HFF-Myc (cell line): Measurements from ENCODE around the gene NAA40.
"Not testable (repeated sequence)": the region's sequence is repeated elsewhere in the genome, so short reads cannot be mapped to it uniquely, and the experiment has no call there.

ENCODE experiments used
- DNase-seq: peaks from one replicate; pipeline ENCODE4 v3.0.0-alpha.2; 2011; ENCODE audit warnings: low read depth; ENCODE audit errors: extremely low read depth
- H3K4me3 ChIP-seq: replicated peaks from 2 replicates; pipeline ENCODE4 v1.5.1; 2011; ENCODE audit warnings: low read depth, mild to moderate bottlenecking, control low read depth, low read length
- TF ChIP-seq, protein P1 (sequence below): IDR thresholded peaks from 2 replicates; pipeline ENCODE4 v1.5.1; 2012; ENCODE audit warnings: mild to moderate bottlenecking, low read depth, low read length, control low read depth; ENCODE audit errors: missing control alignments

Gene NAA40

DNA sequence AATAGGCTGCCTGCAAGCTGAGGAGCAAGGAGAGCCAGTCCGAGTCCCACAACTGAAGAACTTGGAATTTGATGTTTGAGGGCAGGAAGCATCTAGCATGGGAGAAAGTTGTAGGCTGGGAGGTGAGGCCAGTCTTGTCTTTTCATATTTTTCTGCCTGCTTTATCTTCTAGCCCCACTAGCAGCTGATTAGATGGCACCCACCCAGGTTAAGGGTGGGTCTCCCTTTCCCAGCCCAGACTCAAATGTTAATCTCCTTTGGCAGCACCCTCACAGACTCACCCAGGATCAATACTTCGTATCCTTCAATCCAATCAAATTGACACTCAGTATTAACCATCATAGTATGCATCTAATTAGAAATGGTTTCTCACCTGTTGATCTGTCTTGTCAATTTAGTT is 30.7 kb downstream of the NAA40 start:
- TF ChIP-seq, protein P1, sequence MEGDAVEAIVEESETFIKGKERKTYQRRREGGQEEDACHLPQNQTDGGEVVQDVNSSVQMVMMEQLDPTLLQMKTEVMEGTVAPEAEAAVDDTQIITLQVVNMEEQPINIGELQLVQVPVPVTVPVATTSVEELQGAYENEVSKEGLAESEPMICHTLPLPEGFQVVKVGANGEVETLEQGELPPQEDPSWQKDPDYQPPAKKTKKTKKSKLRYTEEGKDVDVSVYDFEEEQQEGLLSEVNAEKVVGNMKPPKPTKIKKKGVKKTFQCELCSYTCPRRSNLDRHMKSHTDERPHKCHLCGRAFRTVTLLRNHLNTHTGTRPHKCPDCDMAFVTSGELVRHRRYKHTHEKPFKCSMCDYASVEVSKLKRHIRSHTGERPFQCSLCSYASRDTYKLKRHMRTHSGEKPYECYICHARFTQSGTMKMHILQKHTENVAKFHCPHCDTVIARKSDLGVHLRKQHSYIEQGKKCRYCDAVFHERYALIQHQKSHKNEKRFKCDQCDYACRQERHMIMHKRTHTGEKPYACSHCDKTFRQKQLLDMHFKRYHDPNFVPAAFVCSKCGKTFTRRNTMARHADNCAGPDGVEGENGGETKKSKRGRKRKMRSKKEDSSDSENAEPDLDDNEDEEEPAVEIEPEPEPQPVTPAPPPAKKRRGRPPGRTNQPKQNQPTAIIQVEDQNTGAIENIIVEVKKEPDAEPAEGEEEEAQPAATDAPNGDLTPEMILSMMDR: no peak
- no peak overlapping the region for H3K4me3 ChIP-seq
- no peak for DNase-seq

DNA sequence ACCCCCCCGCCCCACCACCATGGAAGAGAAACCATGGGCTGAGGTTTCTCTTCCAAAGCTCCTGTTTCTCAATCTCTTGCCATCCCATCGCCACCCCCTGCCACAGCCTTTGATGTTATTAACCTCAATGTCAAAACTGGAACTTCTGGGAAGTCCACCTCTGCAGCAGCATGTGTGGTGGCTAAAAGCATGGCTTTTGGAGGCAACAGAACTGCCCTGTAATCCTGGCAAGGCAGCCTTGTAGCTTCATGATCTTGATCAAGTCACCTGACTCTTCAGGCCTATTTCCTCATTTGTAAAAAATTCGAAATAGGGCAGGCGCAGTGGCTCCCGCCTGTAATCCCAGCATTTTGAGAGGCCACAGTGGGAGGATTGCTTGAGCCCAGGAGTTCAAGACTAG is 32.1 kb downstream of the NAA40 start:
- no peak overlapping the region for H3K4me3 ChIP-seq
- no peak for DNase-seq
- TF ChIP-seq, protein P1: no peak

DNA sequence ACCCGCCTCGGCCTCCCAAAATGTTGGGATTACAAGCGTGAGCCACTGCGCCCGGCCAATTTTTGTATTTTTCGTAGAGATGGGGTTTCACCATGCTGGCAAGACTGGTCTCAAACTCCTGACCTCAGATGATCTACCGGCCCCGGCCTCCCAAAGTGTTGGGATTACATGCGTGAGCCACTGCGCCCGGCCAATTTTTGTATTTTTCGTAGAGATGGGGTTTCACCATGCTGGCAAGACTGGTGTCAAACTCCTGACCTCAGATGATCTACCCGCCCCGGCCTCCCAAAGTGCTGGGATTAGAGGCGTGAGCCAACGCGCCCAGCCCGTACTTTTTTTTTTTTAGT is 35.1 kb downstream of the NAA40 start:
- H3K4me3 ChIP-seq, DNase-seq: not testable (repeated sequence)

DNA sequence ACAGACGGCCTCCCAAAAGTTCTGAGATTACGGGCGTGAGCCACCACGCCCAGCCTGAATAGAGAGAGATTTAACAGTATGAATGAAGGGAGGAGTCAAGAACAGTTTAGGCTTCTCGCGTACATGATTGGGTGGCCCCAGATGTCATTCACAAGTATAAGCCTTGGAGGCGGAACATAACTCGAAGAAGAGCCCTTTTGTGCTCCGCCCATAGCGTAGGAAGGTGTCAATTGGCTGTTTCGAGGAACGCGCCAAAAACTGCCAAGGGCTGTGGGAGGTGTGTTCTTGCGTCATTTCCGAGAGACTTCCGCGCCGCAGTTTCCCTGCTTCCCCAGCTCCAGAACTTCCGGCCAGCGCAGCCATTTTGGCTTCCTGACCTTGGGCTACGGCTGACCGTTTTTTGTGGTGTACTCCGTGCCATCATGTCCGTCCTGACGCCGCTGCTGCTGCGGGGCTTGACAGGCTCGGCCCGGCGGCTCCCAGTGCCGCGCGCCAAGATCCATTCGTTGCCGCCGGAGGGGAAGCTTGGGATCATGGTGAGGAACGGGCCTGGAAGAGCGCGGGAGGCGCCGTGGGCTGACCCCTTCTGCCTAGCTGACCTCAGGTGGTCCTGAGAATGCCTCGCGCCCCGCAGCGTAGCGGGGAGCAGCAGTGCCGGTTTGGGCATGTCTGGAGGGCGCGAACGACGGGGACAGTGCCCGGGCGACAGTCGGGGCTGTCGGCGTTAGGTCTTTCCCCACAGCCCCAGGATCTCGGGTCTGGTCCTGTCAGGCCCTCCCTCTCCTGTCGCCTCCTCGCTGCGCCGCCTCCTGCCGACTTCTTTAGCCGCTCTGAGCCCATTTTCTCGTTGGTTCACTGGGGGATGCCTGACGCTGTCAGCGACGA is 35.7 kb downstream of the NAA40 start, which contains the start of gene COX8A:
Gene COX8A (plus strand): TSS at position 362 of the 885 bp plus-strand sequence. CDS start 61 bp downstream, at position 423.
- peak within 1 kb of the TSS; percentile 73 for H3K4me3 ChIP-seq
- DNase-seq: peak; percentile 100
- TF ChIP-seq, protein P1: no peak

DNA sequence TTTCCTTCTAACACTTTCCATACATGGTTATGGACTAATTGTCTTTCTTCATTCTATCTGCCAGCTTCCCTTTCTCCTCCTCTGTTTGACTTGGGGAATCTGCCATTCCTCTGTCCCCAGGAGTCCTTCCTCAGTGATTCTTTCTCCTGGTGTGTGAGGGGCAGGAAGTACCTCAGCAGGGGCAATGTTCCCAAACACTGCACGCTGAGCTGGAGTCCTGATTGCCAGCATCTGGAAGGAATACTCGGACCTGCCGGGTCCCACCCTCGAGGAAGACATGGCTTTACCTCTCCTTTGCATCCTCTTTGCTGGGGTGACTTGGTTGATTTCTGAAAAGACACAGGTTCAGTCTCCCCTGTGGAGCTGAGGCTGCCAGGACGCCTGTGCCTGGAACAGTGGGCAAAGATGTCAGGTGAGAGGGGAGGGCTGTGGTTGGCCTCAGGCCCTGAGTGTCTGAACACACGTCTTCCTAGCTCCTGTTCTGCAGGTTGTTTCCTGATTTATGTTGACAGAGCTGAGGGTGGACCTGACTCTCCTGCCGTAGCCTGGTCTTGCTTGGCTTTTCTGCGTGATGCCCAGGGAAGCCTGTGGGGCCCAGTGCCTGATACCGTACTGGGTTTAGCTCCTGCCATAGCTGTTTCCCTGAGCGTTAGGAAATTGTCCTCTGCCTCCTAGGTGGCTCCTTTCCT is 39.9 kb downstream of the NAA40 start:
- TF ChIP-seq, protein P1: no peak
- H3K4me3 ChIP-seq: no peak overlapping the region
- DNase-seq: no peak

DNA sequence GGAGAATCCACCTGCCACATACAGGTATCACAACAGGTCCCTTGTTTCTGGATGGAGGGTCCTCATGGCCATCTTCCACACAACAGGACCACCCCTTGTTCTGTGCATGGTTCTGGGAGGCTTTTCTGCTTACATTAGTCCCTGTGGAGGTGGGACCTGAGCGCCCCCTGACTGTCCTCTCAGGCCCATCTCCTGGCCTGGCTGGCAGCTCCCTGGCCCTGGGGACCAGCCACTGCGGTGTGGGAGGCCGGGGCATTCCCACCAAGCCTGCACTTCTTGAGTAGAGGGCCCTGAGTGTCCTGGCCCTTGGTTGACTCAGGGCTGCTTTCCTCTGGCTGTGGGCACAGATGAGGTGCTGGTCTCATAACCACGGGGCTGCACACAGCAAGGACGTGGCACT is 40.6 kb downstream of the NAA40 start:
- TF ChIP-seq, protein P1: no peak
- DNase-seq: no peak
- H3K4me3 ChIP-seq: no peak overlapping the region

DNA sequence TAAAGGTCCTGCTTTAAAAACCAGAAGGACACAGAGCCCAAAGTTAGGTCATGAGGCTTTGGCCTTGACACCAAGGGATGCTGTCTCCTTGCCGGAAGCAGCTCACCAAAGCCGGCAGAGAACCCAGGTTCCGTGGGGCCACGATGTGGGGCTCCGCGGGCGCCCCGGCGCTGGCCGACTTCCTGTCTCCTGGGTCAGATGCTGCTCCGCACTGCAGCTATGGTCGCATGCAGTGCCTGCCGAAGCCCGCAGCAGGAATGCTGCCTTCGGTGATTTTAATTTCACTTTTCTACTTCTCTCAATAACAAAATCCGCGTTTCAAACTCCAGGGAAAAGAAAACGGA is 47.0 kb downstream of the NAA40 start:
- TF ChIP-seq, protein P1: no peak
- peak overlapping the region; percentile 95 for H3K4me3 ChIP-seq
- no peak for DNase-seq
